ENCODE results near the gene TECPR1.

- TF ChIP-seq CTCF (IDR thresholded peaks at IDR 0.05; ENCODE audit: extremely low read depth in 1 of 2, insufficient read depth in 1 of 2, low read depth in 1 of 2, low read length in 2 of 2) (no peak), MAX (IDR thresholded peaks at IDR 0.05; ENCODE audit: insufficient read depth, insufficient read length) (no peak), POLR2A (IDR thresholded peaks at IDR 0.05; ENCODE audit: low read depth, low read length) (no peak), JUN (IDR thresholded peaks at IDR 0.05; ENCODE audit: borderline replicate concordance, insufficient read depth, insufficient read length, low read depth) (no peak), POLR2AphosphoS5 (IDR thresholded peaks at IDR 0.05; ENCODE audit: insufficient read depth, low read depth, low read length) (no peak), EZH2 (IDR thresholded peaks at IDR 0.05; ENCODE audit: borderline replicate concordance, low read depth, low read length, severe bottlenecking) (no peak), FOS (IDR thresholded peaks at IDR 0.05; ENCODE audit: borderline replicate concordance, insufficient read depth, low read length) (no peak), GATA2 (IDR thresholded peaks at IDR 0.05; ENCODE audit: insufficient read depth, insufficient read length, low read depth, low read length) (no peak)
Measured at GRCh38 chr7:98282703-98283102, 30.7 kb upstream of the TECPR1 start.
